IMR-90 (cell line): Measurements from ENCODE around the gene SSH2. TPM values are rescaled to one million over a fixed set of nuclear protein-coding genes. Genes with fewer than 3 reads are reported as not detected.

Source experiments
- ATAC-seq: fragments of 200-7000 bp; cut with Tn5 transposase; 2 replicates; pipeline ENCODE4 v1.9.1; 2020; ENCODE audit warnings: low read depth, mild to moderate bottlenecking, moderate library complexity
- BruUV-seq: library from RNA; stranded (reverse); fragments of 400-500 nt; replicated peaks from 2 replicates; lab custom pipeline; 2021; lab: Mats Ljungman, UMichigan
- CTCF ChIA-PET: fragments of 300-600 bp; formaldehyde crosslinking; extraction: SDS; loops from one replicate; lab custom pipeline; 2021; ENCODE audit warnings: antibody characterized with exemption; lab: Yijun Ruan, JAX
- POLR2A ChIA-PET: fragments of 300-600 bp; sonication (Branson Sonifier 250); formaldehyde crosslinking; loops from one replicate; lab custom pipeline; 2022; ENCODE audit warnings: antibody characterized with exemption; ENCODE audit not compliant: unreplicated experiment; lab: Charles Lee
- DNase-seq: peaks from one replicate; pipeline ENCODE4 v3.0.0; 2013
- H2AFZ ChIP-seq: replicated peaks from 2 replicates; pipeline ENCODE3; 2013; ENCODE audit warnings: low read length, mild to moderate bottlenecking; ENCODE audit not compliant: poor library complexity
- H2AK5ac ChIP-seq: 2 replicates; pipeline ENCODE4 v1.6.1; 2013; ENCODE audit warnings: low read depth, low read length, inconsistent platforms
- H2AK9ac ChIP-seq: replicated peaks from 2 replicates; pipeline ENCODE3; 2013; ENCODE audit warnings: mild to moderate bottlenecking, low read depth, low read length, moderate library complexity; ENCODE audit not compliant: poor library complexity
- H2BK120ac ChIP-seq: 2 replicates; pipeline ENCODE4 v1.6.1; 2013; ENCODE audit warnings: low read depth, low read length, inconsistent platforms
- H2BK15ac ChIP-seq: 3 replicates; pipeline ENCODE4 v1.6.1; 2013; ENCODE audit warnings: low read depth, low read length, inconsistent platforms
- H2BK20ac ChIP-seq: 2 replicates; pipeline ENCODE4 v1.6.1; 2013; ENCODE audit warnings: low read depth, mild to moderate bottlenecking, inconsistent platforms, low read length, moderate library complexity
- H2BK5ac ChIP-seq: 2 replicates; pipeline ENCODE4 v1.6.1; 2013; ENCODE audit warnings: mild to moderate bottlenecking, low read depth, low read length, inconsistent platforms; ENCODE audit not compliant: poor library complexity, severe bottlenecking
- H3K14ac ChIP-seq: replicated peaks from 2 replicates; pipeline ENCODE4 v1.6.1; 2013; ENCODE audit warnings: low read depth, low read length, inconsistent platforms
- H3K18ac ChIP-seq: 2 replicates; pipeline ENCODE4 v1.6.1; 2013; ENCODE audit warnings: low read depth, low read length, control low read depth
- H3K23ac ChIP-seq: 2 replicates; pipeline ENCODE4 v1.6.1; 2013; ENCODE audit warnings: low read depth, low read length, inconsistent platforms
- H3K27ac ChIP-seq: 2 replicates; pipeline ENCODE4 v1.5.1; 2013; ENCODE audit warnings: mild to moderate bottlenecking, control low read depth, low read length; ENCODE audit not compliant: insufficient read depth
- H3K27me3 ChIP-seq: 2 replicates; pipeline ENCODE4 v1.6.1; 2013; ENCODE audit warnings: low read length; ENCODE audit not compliant: control insufficient read depth, insufficient read depth
- H3K36me3 ChIP-seq: 2 replicates; pipeline ENCODE4 v1.6.1; 2013; ENCODE audit warnings: low read length, mixed read lengths; ENCODE audit not compliant: control insufficient read depth, insufficient read depth
- H3K4ac ChIP-seq: 2 replicates; pipeline ENCODE4 v1.6.1; 2013; ENCODE audit warnings: low read depth, low read length, inconsistent platforms
- H3K4me1 ChIP-seq: 2 replicates; pipeline ENCODE4 v1.6.1; 2013; ENCODE audit warnings: low read length, mixed read lengths; ENCODE audit not compliant: control insufficient read depth, insufficient read depth
- H3K4me2 ChIP-seq: 2 replicates; pipeline ENCODE4 v1.6.1; 2013; ENCODE audit warnings: low read depth, mild to moderate bottlenecking, control low read depth, low read length, moderate library complexity
- H3K4me3 ChIP-seq: 2 replicates; pipeline ENCODE4 v1.5.1; 2013; ENCODE audit warnings: low read depth, mild to moderate bottlenecking, control low read depth, low read length, moderate library complexity; ENCODE audit not compliant: insufficient read depth
- H3K56ac ChIP-seq: 2 replicates; pipeline ENCODE4 v1.6.1; 2013; ENCODE audit warnings: low read length, inconsistent platforms; ENCODE audit not compliant: insufficient read depth; ENCODE audit errors: extremely low read depth
- H3K79me1 ChIP-seq, 2 experiments: 2 replicates each; pipeline ENCODE4 v1.6.1; 2013; ENCODE audit warnings: low read length in 2 of 2, inconsistent platforms in 1 of 2, low read depth in 1 of 2
- H3K9ac ChIP-seq: 2 replicates; pipeline ENCODE4 v1.6.1; 2013; ENCODE audit warnings: low read depth, low read length, control low read depth
- H3K9me1 ChIP-seq: 2 replicates; pipeline ENCODE4 v1.6.1; 2013; ENCODE audit warnings: low read length, inconsistent platforms; ENCODE audit not compliant: insufficient read depth
- H3K9me3 ChIP-seq: 2 replicates; pipeline ENCODE4 v1.6.1; 2013; ENCODE audit warnings: low read length; ENCODE audit not compliant: control insufficient read depth, insufficient read depth
- H4K20me1 ChIP-seq: 2 replicates; pipeline ENCODE4 v1.6.1; 2013; ENCODE audit warnings: low read length, inconsistent platforms; ENCODE audit not compliant: insufficient read depth
- H4K5ac ChIP-seq: 2 replicates; pipeline ENCODE4 v1.6.1; 2013; ENCODE audit warnings: mild to moderate bottlenecking, low read depth, low read length, control low read depth
- H4K8ac ChIP-seq, 2 experiments: 2 replicates each; pipeline ENCODE4 v1.6.1; 2013; ENCODE audit warnings: low read depth in 2 of 2, low read length in 2 of 2, control low read depth in 1 of 2, inconsistent platforms in 1 of 2
- H4K91ac ChIP-seq: 2 replicates; pipeline ENCODE4 v1.6.1; 2013; ENCODE audit warnings: low read depth, low read length, inconsistent platforms; ENCODE audit not compliant: insufficient read depth
- CEBPB ChIP-seq: IDR thresholded peaks from 2 replicates; pipeline ENCODE4 v1.6.1; 2012; ENCODE audit warnings: low read depth, low read length, improper control_type of control experiment
- CHD1 ChIP-seq: IDR thresholded peaks from 2 replicates; pipeline ENCODE4 v1.6.1; 2012; ENCODE audit warnings: low read depth, low read length, improper control_type of control experiment
- ELK1 ChIP-seq: fragments of 150-350 bp; IDR thresholded peaks from 2 replicates; pipeline ENCODE4 v1.6.1; 2016; ENCODE audit warnings: low read depth, mild to moderate bottlenecking, low read length, moderate library complexity, borderline replicate concordance
- FOS ChIP-seq: fragments of 150-350 bp; IDR thresholded peaks from 2 replicates; pipeline ENCODE4 v1.6.1; 2016; ENCODE audit warnings: low read depth, low read length
- MAFK ChIP-seq: IDR thresholded peaks from 2 replicates; pipeline ENCODE4 v1.6.1; 2012; ENCODE audit warnings: low read depth, low read length, improper control_type of control experiment
- MAZ ChIP-seq: IDR thresholded peaks from 2 replicates; pipeline ENCODE4 v1.6.1; 2012; ENCODE audit warnings: low read depth, mild to moderate bottlenecking, low read length, improper control_type of control experiment, moderate library complexity, borderline replicate concordance
- MXI1 ChIP-seq: IDR thresholded peaks from 2 replicates; pipeline ENCODE4 v1.6.1; 2012; ENCODE audit warnings: low read depth, mild to moderate bottlenecking, low read length, moderate library complexity, borderline replicate concordance
- NFE2L2 ChIP-seq: fragments of 150-350 bp; IDR thresholded peaks from 2 replicates; pipeline ENCODE4 v1.6.1; 2016; ENCODE audit warnings: low read depth, mild to moderate bottlenecking, low read length
- POLR2A ChIP-seq: IDR thresholded peaks from 2 replicates; pipeline ENCODE4 v1.6.1; 2012; ENCODE audit warnings: mild to moderate bottlenecking, low read depth, low read length
- RAD21 ChIP-seq: IDR thresholded peaks from 2 replicates; pipeline ENCODE4 v1.6.1; 2012; ENCODE audit warnings: low read length, improper control_type of control experiment
- RCOR1 ChIP-seq: IDR thresholded peaks from 2 replicates; pipeline ENCODE4 v1.6.1; 2012; ENCODE audit warnings: mild to moderate bottlenecking, low read length, improper control_type of control experiment; ENCODE audit not compliant: insufficient replicate concordance
- RFX5 ChIP-seq: IDR thresholded peaks from 2 replicates; pipeline ENCODE4 v1.8.0; 2012; ENCODE audit warnings: low read depth, mild to moderate bottlenecking, low read length, moderate library complexity
- SMC3 ChIP-seq: fragments of 150-350 bp; IDR thresholded peaks from 2 replicates; pipeline ENCODE4 v1.6.1; 2016; ENCODE audit warnings: low read depth, mild to moderate bottlenecking, antibody characterized with exemption, low read length, moderate library complexity
- WGBS, 2 experiments: methylation state at CpG; one replicate each; pipeline versions ENCODE4 v1.1.5 to v1.1.7; 2013; ENCODE audit warnings: missing lambda C conversion rate in 2 of 2; ENCODE audit not compliant: insufficient read length in 1 of 2; ENCODE audit errors: extremely low coverage in 2 of 2; 5-methylcytosine and 5-hydroxymethylcytosine counted together
- dilution Hi-C: fragments of 300-500 bp; cut with HindIII; formaldehyde crosslinking; loops from one replicate; pipeline ENCODE4 v1.14.3; 2018; ENCODE audit warnings: low sequenced_read_pairs; ENCODE audit not compliant: unreplicated experiment
- in situ Hi-C: fragments of 300-500 bp; cut with MboI; formaldehyde crosslinking; loops from 3 replicates; pipeline ENCODE4 v1.14.3; 2019; ENCODE audit warnings: low sequenced_read_pairs, inconsistent platforms, mixed read lengths
- intact Hi-C: fragments of 100-400 bp; cut with micrococcal nuclease; formaldehyde crosslinking; loops from 2 replicates; pipeline ENCODE4 v1.10.0; 2022
- polyA plus RNA-seq, 3 experiments: library from polyadenylated mRNA; depleted of rRNA; stranded (reverse); fragments of >200 nt; gene quantifications; 2 replicates each; pipeline ENCODE4 v1.2.3, GENCODE V29; 2012; ENCODE audit warnings: low replicate concordance in 1 of 3
- total RNA-seq: library from RNA; depleted of rRNA; stranded (reverse); fragments of >200 nt; gene quantifications from 2 replicates; pipeline ENCODE4 v1.2.3, GENCODE V29; 2012
- TF ChIP-seq, protein P1 (sequence below): fragments of 150-350 bp; IDR thresholded peaks from 2 replicates; pipeline ENCODE4 v1.6.1; 2017; ENCODE audit warnings: mild to moderate bottlenecking, antibody characterized with exemption, low read length, low read depth
- TF ChIP-seq, protein P2 (sequence below): conservative IDR thresholded peaks from 2 replicates; pipeline ENCODE4 v1.5.1; 2012; ENCODE audit warnings: mild to moderate bottlenecking, low read depth, low read length, improper control_type of control experiment

Gene SSH2
- total and polyA plus RNA-seq, 2 of the 4 experiments (the other 2 are of a cell fraction) = 9.3 TPM

- Histone ChIP-seq H2BK120ac (no peak overlapping the region), H2AK9ac (no peak overlapping the region), H3K4me1 (peaks cover 8% of the 10 kb centered on the region; the same call in 1 of the 2 replicates), H3K9me1 (no peaks in the 10 kb centered on the region; the same call in 1 of the 2 replicates), H2BK20ac (no peak overlapping the region), H3K4me3 (no peak overlapping the region), H3K18ac (no peak overlapping the region), H3K56ac (no peak overlapping the region), H4K5ac (no peak overlapping the region), H2AK5ac (no peak overlapping the region), H2AFZ (peak overlapping the region; percentile 32), H3K4ac (no peak overlapping the region), H2BK15ac (no peak overlapping the region), H3K4me2 (no peak overlapping the region), H2BK5ac (no peak overlapping the region), H4K8ac (no peak overlapping the region), H3K27ac (no peak overlapping the region), H3K9ac (no peak overlapping the region), H3K27me3 (no peaks in the 10 kb centered on the region), H4K20me1 (peaks cover 7% of the 10 kb centered on the region), H3K79me1 (peaks cover 0 to 36% of the 10 kb centered on the region in 2 experiments; a peak in 3 of 4 replicates), H3K9me3 (no peaks in the 10 kb centered on the region), H3K23ac (no peak overlapping the region), H4K91ac (no peak overlapping the region), H3K36me3 (peaks cover 66% of the 10 kb centered on the region), H3K14ac (no peak overlapping the region)
- in situ Hi-C loops = no loop called here
- no peak for ATAC-seq
- intact Hi-C loops = no loop called here
- 96% methylated on average over 16 of the region's 37 CpGs; no CpG with 5 or more reads in 1 of the 2 experiments for whole genome bisulfite sequencing, 2 experiments
- POLR2A ChIA-PET = interaction anchor here (0.5 kb wide), 1 partner anchor 1675 kb away, joined by 10 read pairs; no protein-coding TSS in a partner anchor
- BruUV-seq = no TSS peak
- CTCF ChIA-PET = interaction anchor here (1.5 kb wide), 1 partner anchor 206 kb away, joined by 3 read pairs; no protein-coding TSS in a partner anchor
- dilution Hi-C loops = no loop called here
- no peak for DNase-seq
- TF ChIP-seq RFX5 (no peak), CEBPB (no peak), MAZ (no peak), NFE2L2 (no peak), RAD21 (no peak), ELK1 (no peak), MXI1 (no peak), CHD1 (no peak), SMC3 (no peak), FOS (no peak), MAFK (no peak), POLR2A (no peak), RCOR1 (no peak)
- TF ChIP-seq, protein P1, sequence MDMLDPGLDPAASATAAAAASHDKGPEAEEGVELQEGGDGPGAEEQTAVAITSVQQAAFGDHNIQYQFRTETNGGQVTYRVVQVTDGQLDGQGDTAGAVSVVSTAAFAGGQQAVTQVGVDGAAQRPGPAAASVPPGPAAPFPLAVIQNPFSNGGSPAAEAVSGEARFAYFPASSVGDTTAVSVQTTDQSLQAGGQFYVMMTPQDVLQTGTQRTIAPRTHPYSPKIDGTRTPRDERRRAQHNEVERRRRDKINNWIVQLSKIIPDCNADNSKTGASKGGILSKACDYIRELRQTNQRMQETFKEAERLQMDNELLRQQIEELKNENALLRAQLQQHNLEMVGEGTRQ = no peak
- TF ChIP-seq, protein P2, sequence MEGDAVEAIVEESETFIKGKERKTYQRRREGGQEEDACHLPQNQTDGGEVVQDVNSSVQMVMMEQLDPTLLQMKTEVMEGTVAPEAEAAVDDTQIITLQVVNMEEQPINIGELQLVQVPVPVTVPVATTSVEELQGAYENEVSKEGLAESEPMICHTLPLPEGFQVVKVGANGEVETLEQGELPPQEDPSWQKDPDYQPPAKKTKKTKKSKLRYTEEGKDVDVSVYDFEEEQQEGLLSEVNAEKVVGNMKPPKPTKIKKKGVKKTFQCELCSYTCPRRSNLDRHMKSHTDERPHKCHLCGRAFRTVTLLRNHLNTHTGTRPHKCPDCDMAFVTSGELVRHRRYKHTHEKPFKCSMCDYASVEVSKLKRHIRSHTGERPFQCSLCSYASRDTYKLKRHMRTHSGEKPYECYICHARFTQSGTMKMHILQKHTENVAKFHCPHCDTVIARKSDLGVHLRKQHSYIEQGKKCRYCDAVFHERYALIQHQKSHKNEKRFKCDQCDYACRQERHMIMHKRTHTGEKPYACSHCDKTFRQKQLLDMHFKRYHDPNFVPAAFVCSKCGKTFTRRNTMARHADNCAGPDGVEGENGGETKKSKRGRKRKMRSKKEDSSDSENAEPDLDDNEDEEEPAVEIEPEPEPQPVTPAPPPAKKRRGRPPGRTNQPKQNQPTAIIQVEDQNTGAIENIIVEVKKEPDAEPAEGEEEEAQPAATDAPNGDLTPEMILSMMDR = no peak
Measured at GRCh38 chr17:29576214-29577000, 353.6 kb downstream of the SSH2 start.
